ENCODE results near the gene C21orf91.

The C21orf91 gene

DNA sequence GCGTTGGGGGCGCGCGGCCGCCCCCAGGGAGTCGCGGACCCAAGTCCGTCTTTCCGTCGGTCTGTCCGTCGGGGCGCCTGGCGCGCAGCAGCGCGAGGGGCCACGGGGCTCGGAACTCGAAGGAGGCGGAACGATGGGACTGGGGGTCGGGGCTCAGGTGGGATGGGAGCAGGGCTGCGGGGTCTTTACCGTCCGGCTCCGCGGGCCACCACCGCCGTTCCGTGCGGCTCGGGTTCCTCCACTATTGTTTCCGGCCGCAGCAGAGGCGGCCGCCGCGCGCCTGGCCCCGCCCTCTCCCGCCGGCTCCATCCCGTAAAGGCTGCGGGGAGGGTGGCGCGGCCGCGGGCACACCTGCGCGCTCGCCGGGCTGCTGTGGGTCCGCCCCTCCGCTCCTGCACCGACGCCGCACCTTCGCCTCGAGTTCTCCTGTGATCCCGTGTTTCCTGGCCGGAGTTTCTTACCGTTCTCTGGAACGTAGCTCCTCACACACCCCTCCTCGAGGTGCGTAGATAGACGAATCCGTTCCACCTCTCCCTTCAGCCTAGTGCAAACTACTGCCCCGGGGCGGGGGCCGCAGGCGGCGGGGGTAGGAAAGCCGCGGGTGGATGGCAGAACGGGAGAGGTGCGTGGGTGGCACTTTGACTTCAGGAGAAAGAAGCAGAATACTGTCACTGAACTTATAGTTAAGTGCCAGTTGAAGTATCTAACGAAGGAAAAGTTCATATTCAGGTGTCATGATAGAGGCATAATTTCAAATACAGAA lies at the start of gene C21orf91:
C21orf91 (minus strand) TSS at position 243 of the 763 bp plus-strand sequence. CDS start 1,038 bp downstream, outside the sequence.
- peaks cover 21% of the 10 kb centered on the region for H3K4me1 Mint-ChIP-seq (ENCODE audit: low read depth)
- H3K4me3 Mint-ChIP-seq, result peak within 1 kb of the TSS; percentile 79
- intact Hi-C loops (cut with micrococcal nuclease), result loop anchor here (1.0 to 5.0 kb wide), 3 partner anchors 26 to 206 kb away; partner anchors contain the start of gene BTG3
- H3K27me3 Mint-ChIP-seq, result peaks cover 2% of the 10 kb centered on the region
- H3K36me3 Mint-ChIP-seq (ENCODE audit: low read depth), result peaks cover 26% of the 10 kb centered on the region
- H3K27ac Mint-ChIP-seq, result peak within 1 kb of the TSS; percentile 98
- H3K9me3 Mint-ChIP-seq, result no peaks in the 10 kb centered on the region

DNA sequence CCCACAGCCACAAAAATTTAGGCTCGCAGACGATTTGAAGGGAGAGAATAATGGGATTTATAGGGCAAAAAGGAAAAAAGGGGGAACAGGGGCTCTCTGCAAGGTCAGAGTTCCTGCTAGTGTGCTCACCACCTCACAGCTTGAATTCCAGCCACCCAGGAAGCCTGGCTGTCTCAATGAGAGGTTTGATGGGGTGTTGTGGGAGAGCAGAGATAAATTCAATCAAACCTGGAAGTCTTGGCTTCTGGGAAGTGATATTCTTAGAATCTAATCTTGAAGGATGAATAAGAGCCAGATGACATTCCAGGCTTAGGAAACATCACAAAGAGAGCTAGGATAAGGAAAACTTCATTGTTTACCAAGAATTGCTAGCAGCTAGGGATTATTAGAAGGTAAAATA lies 47.4 kb upstream of the C21orf91 start:
- Mint-ChIP-seq H3K4me3 (no peak overlapping the region), H3K9me3 (no peaks in the 10 kb centered on the region), H3K27ac (no peak overlapping the region), H3K27me3 (no peaks in the 10 kb centered on the region), H3K4me1 (ENCODE audit: low read depth) (no peaks in the 10 kb centered on the region), H3K36me3 (ENCODE audit: low read depth) (no peaks in the 10 kb centered on the region)
- intact Hi-C loops (cut with micrococcal nuclease), result no loop called here

DNA sequence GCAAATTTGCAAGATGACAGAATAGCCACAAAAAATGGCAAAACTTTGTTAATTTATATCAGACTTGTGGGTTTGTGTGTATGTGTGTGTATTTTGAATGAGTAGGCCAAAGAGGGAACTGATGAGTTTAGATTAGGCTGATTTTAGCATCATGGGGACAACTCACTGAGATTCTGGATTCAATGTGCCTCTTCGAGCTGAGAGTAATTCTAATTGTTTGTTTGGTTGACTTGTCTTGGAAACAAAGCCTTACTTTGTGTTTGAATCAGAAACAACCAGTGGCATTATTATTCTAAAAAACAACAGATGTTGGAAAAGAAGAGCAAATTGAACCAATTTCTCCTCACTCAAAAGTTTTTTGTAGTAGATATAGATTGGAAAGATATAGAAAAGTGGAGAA lies 40.5 kb upstream of the C21orf91 start:
- H3K36me3 Mint-ChIP-seq (ENCODE audit: low read depth), result no peaks in the 10 kb centered on the region
- no peak overlapping the region for H3K27ac Mint-ChIP-seq
- no peaks in the 10 kb centered on the region for H3K4me1 Mint-ChIP-seq (ENCODE audit: low read depth)
- no peaks in the 10 kb centered on the region for H3K9me3 Mint-ChIP-seq
- intact Hi-C loops (cut with micrococcal nuclease), result no loop called here
- H3K27me3 Mint-ChIP-seq, result no peaks in the 10 kb centered on the region
- H3K4me3 Mint-ChIP-seq, result no peak overlapping the region

- intact Hi-C loops (cut with micrococcal nuclease), result no loop called here
- H3K36me3 Mint-ChIP-seq (ENCODE audit: low read depth), result no peaks in the 10 kb centered on the region
- no peak overlapping the region for H3K27ac Mint-ChIP-seq
- H3K4me3 Mint-ChIP-seq, result no peak overlapping the region
- H3K4me1 Mint-ChIP-seq (ENCODE audit: low read depth), result peaks cover 5% of the 10 kb centered on the region
- no peaks in the 10 kb centered on the region for H3K9me3 Mint-ChIP-seq
- H3K27me3 Mint-ChIP-seq, result no peaks in the 10 kb centered on the region
Observed at GRCh38 chr21:17858747-17859146, 39.6 kb upstream of the C21orf91 start.

DNA sequence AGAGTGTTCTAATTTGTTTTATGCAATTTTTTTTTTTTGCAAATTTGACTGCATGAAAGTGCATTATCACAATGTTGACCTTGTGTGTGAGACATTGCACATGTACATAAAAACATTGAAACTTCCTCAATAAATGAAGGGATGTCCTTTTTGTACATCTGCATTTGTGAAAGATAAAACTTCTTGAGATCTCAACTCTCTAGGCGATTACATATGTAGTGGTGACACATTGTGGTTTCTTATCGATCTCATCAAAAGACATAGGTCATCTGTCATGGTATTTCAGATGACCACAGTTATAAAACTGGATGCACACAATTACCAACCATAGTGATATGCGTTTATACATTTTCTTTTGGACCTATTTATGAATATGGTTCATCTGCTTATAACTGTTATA lies 35.6 kb upstream of the C21orf91 start:
- Mint-ChIP-seq H3K4me3 (no peak overlapping the region), H3K27me3 (no peaks in the 10 kb centered on the region), H3K27ac (no peak overlapping the region)

DNA sequence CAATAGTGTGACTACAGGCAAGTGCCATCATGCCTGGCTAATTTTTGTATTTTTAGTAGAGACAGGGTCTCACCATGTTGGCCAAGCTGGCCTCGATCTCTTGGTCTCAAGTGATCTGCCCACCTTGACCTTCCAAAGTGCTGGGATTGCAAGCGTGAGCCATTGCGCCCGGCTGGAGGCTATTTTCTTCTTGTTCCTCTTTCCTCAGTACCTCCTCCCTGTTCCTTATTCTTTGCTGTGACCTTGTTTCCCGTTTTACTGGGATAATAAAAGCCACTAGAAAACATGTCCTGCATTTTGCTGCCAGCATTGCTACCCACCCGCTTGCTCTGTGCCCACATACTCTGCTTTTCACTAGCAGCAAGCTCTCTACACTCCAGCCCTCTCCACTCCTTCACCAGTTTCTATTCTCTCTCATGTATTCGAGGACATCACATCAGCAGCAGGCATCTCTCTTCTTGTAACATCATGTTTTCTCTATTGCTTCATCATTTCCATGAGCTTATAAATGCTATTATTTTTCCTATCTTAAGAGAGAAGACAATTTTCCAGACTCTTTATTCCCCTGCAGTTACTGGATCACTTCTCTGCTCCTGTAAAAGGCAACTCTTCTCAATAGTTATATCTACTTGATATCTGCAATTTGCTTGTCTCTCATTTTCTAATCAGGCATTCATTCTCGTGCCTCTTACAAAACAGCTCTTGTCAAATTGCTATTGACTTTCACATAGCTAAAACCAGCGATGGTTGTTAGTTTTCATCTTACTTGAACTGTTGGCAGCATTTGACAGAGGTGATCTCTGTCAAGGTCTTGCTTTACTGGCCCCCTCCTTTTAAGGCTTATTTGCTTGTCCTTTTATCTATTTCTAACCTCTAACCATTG lies 34.5 kb upstream of the C21orf91 start:
- intact Hi-C loops (cut with micrococcal nuclease), result no loop called here
- Mint-ChIP-seq H3K36me3 (ENCODE audit: low read depth) (no peaks in the 10 kb centered on the region), H3K27ac (no peak overlapping the region), H3K9me3 (no peaks in the 10 kb centered on the region), H3K27me3 (no peaks in the 10 kb centered on the region), H3K4me1 (ENCODE audit: low read depth) (peaks cover 14% of the 10 kb centered on the region), H3K4me3 (no peak overlapping the region)

More for the DNA sequence above, 35.6 kb upstream of the C21orf91 start:
- Mint-ChIP-seq H3K4me1 (ENCODE audit: low read depth) (peaks cover 14% of the 10 kb centered on the region), H3K36me3 (ENCODE audit: low read depth) (no peaks in the 10 kb centered on the region), H3K9me3 (no peaks in the 10 kb centered on the region)
- intact Hi-C loops (cut with micrococcal nuclease), result no loop called here

GRCh38 chr21:17848228-17848627 lies 29.1 kb upstream of the C21orf91 start:
- peaks cover 4% of the 10 kb centered on the region for H3K4me1 Mint-ChIP-seq (ENCODE audit: low read depth)
- no peaks in the 10 kb centered on the region for H3K36me3 Mint-ChIP-seq (ENCODE audit: low read depth)
- intact Hi-C loops (cut with micrococcal nuclease), result no loop called here
- H3K27ac Mint-ChIP-seq, result peak overlapping the region; percentile 15
- H3K4me3 Mint-ChIP-seq, result no peak overlapping the region
- no peaks in the 10 kb centered on the region for H3K27me3 Mint-ChIP-seq
- no peaks in the 10 kb centered on the region for H3K9me3 Mint-ChIP-seq

- H3K9me3 Mint-ChIP-seq, result no peaks in the 10 kb centered on the region
- H3K4me3 Mint-ChIP-seq, result no peak overlapping the region
- no peak overlapping the region for H3K27ac Mint-ChIP-seq
- no peaks in the 10 kb centered on the region for H3K4me1 Mint-ChIP-seq (ENCODE audit: low read depth)
- no peaks in the 10 kb centered on the region for H3K27me3 Mint-ChIP-seq
- intact Hi-C loops (cut with micrococcal nuclease), result no loop called here
- H3K36me3 Mint-ChIP-seq (ENCODE audit: low read depth), result no peaks in the 10 kb centered on the region
Observed at GRCh38 chr21:17841103-17841502, 21.9 kb upstream of the C21orf91 start.

DNA sequence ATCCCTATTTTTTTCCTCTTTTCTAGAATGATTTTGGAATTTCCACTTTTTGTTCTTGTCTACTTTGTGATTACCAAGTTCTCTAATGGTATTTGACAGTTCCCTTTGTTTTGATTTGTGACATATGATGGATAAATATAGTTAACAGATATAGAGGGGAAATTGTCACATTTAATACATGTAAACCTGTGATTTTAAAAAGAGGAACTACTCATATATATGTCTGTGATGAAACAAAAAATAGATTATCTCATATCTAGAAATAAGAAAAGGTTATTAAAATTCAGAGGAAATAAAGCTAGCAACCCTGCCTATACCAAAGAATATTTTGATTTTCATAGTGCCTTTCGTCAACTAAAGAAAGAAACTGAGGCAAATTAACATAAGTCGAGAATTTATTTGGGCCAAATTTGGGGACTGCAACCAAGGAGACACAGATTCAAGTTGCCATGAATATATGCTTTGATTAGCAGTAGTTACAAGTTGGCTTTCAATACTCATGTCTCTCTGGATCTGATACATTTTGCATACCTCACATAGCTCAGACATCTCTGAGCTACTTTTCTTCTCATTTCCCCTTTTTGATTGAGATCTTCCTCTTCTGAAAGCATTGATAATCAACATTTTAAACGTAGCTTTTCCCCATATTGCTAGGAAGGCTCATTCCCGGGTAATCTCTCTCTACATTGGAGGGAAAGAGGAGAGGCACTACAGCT lies 15.6 kb upstream of the C21orf91 start:
- no peak overlapping the region for H3K27ac Mint-ChIP-seq

GRCh38 chr21:17829472-17829871 lies 10.3 kb upstream of the C21orf91 start:
- Mint-ChIP-seq H3K9me3 (peaks cover 13% of the 10 kb centered on the region), H3K4me1 (ENCODE audit: low read depth) (no peaks in the 10 kb centered on the region), H3K4me3 (no peak overlapping the region), H3K36me3 (ENCODE audit: low read depth) (no peaks in the 10 kb centered on the region), H3K27me3 (no peaks in the 10 kb centered on the region), H3K27ac (no peak overlapping the region)
- intact Hi-C loops (cut with micrococcal nuclease), result no loop called here

More for the DNA sequence above, 15.6 kb upstream of the C21orf91 start:
- Mint-ChIP-seq H3K4me1 (ENCODE audit: low read depth) (peaks cover 5% of the 10 kb centered on the region), H3K9me3 (no peaks in the 10 kb centered on the region), H3K27me3 (no peaks in the 10 kb centered on the region), H3K4me3 (no peak overlapping the region), H3K36me3 (ENCODE audit: low read depth) (no peaks in the 10 kb centered on the region)
- intact Hi-C loops (cut with micrococcal nuclease), result no loop called here

GRCh38 chr21:17828223-17828622 lies 9.1 kb upstream of the C21orf91 start:
- H3K4me1 Mint-ChIP-seq (ENCODE audit: low read depth), result no peaks in the 10 kb centered on the region
- H3K27ac Mint-ChIP-seq, result no peak overlapping the region
- peaks cover 13% of the 10 kb centered on the region for H3K9me3 Mint-ChIP-seq
- no peaks in the 10 kb centered on the region for H3K27me3 Mint-ChIP-seq
- intact Hi-C loops (cut with micrococcal nuclease), result no loop called here
- no peak overlapping the region for H3K4me3 Mint-ChIP-seq
- H3K36me3 Mint-ChIP-seq (ENCODE audit: low read depth), result no peaks in the 10 kb centered on the region

DNA sequence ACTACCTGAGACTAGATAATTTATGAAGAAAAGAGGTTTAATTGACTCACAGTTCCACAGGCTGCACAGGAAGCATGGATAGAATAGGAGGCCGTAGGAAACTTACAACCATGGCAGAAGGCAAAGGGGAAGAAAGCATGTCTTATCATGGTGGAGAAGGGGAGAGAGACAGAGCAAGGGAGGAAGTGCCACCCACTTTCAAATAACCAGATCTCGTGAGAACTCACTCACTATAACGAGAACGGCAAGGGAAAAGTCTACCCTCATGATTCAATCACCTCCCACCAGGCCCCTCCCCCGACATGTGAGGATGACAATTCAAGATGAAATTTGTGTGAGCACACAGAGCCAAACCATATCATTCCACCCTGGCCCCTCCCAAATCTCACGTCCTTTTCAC lies 4.7 kb upstream of the C21orf91 start:
- peaks cover 9% of the 10 kb centered on the region for H3K36me3 Mint-ChIP-seq (ENCODE audit: low read depth)
- H3K9me3 Mint-ChIP-seq, result peaks cover 13% of the 10 kb centered on the region
- no peak overlapping the region for H3K27ac Mint-ChIP-seq
- peaks cover 2% of the 10 kb centered on the region for H3K27me3 Mint-ChIP-seq
- intact Hi-C loops (cut with micrococcal nuclease), result no loop called here
- no peak overlapping the region for H3K4me3 Mint-ChIP-seq
- H3K4me1 Mint-ChIP-seq (ENCODE audit: low read depth), result peaks cover 11% of the 10 kb centered on the region

GRCh38 chr21:17821121-17821520 lies 2.0 kb upstream of the C21orf91 start:
- Mint-ChIP-seq H3K4me3 (no peak overlapping the region), H3K4me1 (ENCODE audit: low read depth) (peaks cover 18% of the 10 kb centered on the region), H3K27ac (peak overlapping the region; percentile 12), H3K9me3 (peaks cover 13% of the 10 kb centered on the region), H3K36me3 (ENCODE audit: low read depth) (peaks cover 13% of the 10 kb centered on the region), H3K27me3 (peaks cover 2% of the 10 kb centered on the region)
- intact Hi-C loops (cut with micrococcal nuclease), result no loop called here

GRCh38 chr21:17819877-17820229 lies 697 bp upstream of the C21orf91 start:
- intact Hi-C loops (cut with micrococcal nuclease), result loop anchor here (1.0 to 5.0 kb wide), 3 partner anchors 27 to 207 kb away; partner anchors contain the start of gene BTG3
- H3K36me3 Mint-ChIP-seq (ENCODE audit: low read depth), result peaks cover 22% of the 10 kb centered on the region
- peaks cover 2% of the 10 kb centered on the region for H3K27me3 Mint-ChIP-seq
- H3K4me3 Mint-ChIP-seq, result peak overlapping the region; percentile 79
- H3K9me3 Mint-ChIP-seq, result peaks cover 1% of the 10 kb centered on the region
- peaks cover 18% of the 10 kb centered on the region for H3K4me1 Mint-ChIP-seq (ENCODE audit: low read depth)
- H3K27ac Mint-ChIP-seq, result peak overlapping the region; percentile 98

Measured in dendritic cell treated with granulocyte-macrophage colony-stimulating factor and Interleukin-4, amounts not matched to agents 40 ng/mL and 50 ng/mL, for 4 days (primary cell).